Smooth muscle cell (in vitro differentiated cells): ENCODE measurements around the gene NALCN. TPM values are rescaled to one million over a fixed set of nuclear protein-coding genes. Genes with fewer than 3 reads are reported as not detected.

Source experiments
- polyA plus RNA-seq: library from polyadenylated mRNA; unstranded; fragments of >200 nt; fragmentation: Nextera tagmentation; extraction: Ambion mirVana; gene quantifications from 2 replicates; pipeline ENCODE4 v1.2.1, GENCODE V29; 2016
- total RNA-seq: library from RNA; depleted of rRNA; stranded (reverse); fragments of >200 nt; gene quantifications from 2 replicates; pipeline ENCODE4 v1.2.3, GENCODE V29; 2014

NALCN gene
- total and polyA plus RNA-seq, 2 experiments from 2014 or later: 4.1 to 6.0 TPM

Other genes starting within 250 kb of the NALCN start
- gene ITGBL1, start 36.2 kb upstream of the NALCN start, total RNA-seq: 0.36 TPM in 1 of 2 replicates, not detected in the other
- 0.29 TPM in 1 of 2 replicates, not detected in the other for gene ITGBL1, start 36.2 kb upstream of the NALCN start, polyA plus RNA-seq